NCI-H1694 treated with DMSO at 0.1 percent for 48 hours (cell line): Measurements from ENCODE around the gene INSYN2B.

Source experiments
- DNase-seq: peaks from one replicate; lab custom pipeline; 2025; lab: John Stamatoyannopoulos, UW

INSYN2B gene

DNA sequence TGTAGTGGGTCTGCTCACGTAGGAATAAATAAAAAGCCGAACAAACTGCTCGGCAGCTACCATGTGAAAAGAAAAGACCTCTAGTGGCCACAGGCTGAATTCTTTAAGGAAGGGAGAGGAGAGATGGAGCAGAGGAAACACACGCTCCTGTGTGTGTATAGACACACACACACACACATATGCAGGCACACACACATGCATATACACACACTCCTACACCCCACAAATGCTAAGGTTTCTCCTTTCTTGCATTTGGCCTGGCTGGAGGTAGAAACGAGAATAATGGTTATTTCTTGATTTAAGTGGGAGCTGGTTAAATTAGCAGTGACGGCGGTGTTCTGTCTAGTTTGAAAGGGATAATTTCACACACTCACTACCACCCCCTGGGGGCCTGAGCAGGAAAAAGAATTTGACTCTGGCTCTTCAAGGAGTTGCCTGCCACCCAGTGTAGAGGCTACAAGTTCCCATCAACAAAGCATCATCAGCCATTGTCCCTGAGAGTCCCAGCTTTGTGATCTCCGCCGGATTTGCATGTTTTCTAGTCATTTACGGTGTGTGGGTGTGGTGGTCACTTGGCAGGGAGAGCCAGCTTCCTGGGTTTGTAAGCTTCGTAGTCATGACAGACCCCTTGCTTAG is at the start of gene INSYN2B:
TSS of gene INSYN2B (minus strand) at position 78 of the 636 bp plus-strand sequence. CDS start 96,597 bp downstream, outside the sequence.
- DNase-seq = peak; percentile 93

DNA sequence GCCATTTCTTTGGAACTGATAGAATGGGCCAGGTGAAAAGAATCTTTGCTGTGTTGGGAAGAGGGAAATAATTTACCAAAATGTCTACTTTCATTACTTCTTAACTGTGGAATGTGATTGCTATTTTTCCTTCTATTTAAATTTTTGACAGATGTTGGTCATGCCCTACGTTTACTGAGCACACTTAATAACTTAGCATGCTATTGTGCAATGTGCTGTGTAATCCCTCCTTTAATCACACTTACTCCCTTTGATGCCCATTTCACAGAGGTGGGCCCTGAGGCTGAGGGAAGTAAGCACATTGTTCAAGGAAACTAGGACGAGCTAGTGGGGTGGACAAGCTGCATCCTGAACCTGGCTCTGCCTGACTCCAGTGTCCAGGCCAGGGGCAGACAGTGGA is 47.8 kb upstream of the INSYN2B start:
- no peak for DNase-seq

DNA sequence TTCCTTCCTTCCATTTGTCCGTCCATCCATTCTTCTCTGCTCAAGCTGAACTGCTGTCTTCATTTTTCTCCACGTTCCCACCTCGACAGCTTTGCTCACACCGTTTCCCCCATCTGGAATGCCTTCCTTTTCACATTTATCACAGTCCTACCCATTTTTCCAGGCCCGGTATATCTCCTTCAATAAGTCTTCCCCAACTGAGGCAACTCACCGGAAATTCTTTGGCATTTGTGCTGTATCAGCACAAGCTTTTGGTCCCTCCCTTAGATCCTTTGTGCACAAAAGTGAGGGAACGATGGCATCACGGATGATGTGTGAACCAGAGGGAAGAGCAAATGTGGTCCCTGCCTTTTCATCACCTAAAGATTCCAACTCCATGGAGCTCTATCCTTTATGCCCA is 45.6 kb upstream of the INSYN2B start:
- no peak for DNase-seq

DNA sequence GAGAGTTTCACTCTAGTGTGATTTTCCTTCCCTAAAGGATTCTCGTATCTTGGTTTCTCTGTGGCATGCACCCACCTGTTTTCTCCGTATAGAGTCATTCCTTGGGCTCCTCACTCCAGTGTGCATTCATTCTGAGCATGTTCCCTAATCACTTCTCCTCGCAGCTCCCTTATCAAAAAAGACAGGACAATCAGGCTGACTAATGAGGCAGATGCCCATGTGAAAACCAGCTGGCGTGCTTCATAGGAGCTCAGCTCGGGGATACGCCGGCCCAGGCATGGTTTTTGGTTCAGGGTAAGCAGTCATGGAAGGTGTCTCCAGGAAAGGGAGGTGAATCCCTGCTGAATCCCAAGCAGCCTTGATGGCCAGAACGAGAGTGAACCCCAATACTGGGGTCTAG is 41.2 kb upstream of the INSYN2B start:
- DNase-seq = no peak

DNA sequence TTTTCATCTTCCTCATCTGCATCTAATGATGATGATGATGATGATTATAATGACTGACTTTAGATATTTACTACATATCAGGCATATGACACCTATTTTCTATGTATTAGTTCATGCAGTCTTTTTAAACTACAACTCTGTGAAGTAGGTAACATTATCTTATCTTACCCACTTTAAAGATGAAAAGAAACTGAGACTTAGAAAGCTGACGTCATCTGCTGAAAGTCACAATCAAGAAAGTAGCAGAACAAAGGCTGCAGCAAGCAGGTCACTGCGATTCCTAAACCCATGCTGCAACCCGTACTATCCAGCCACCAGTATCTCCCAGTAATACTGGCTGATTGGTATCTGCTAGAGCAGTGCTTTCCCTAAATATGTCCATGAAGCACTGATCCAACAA is 40.1 kb upstream of the INSYN2B start:
- no peak for DNase-seq

DNA sequence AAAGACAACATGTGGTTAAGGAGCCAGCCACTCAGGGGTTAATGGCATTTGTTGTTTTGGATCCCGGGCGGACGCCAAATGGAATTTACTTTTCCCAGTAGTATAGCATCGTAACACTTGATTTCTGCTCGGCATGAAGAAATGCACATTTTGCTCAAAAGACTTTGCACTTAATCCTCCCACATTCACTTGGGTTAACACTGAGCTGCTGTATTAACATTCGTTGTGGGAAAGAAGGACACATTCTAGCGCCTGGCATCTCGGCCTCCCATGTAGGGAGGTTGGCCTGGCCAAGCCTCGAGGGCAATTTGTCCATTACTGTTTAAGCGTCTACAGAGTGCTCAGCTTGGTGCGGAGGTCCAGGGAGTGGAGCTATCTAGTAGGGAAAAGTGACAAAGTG is 32.3 kb upstream of the INSYN2B start:
- DNase-seq = no peak

DNA sequence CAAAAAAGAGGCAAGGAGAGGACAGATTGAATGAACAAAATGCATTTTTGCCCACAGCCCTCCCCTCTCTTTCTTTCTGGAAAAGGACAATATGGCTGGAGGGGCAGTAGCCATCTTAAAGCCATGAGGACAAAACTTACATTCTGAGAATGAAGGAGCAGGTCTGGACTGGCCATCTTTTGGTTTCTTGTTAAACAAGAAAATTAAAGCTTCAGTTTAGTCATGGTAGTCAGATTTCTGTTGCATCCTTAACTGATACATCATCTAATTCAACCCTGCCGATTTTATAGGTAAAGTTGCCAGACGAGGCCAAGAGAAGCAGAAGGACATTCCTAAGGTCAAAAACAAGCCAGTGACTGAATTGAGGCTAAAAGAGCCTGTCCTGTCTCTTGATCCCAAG is 31.5 kb upstream of the INSYN2B start:
- no peak for DNase-seq

DNA sequence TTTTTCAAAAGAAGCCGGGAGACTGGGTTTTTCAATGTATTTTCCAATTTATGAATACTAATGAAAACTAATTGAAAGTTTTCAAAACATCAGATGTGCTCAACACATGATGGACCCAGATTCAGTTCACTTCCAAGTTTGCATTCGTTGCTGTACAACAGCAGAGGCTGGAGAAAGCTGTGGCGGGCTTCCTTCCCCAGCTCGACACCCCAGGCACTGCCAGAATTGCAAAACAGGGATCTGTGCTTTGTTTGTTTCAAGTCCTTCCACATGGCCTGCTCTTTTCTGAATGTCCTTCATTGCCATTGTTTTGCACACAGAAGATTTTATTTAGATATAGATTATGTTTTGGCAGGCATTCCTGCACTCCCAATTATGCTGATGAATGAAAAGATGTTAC is 30.3 kb upstream of the INSYN2B start:
- no peak for DNase-seq

DNA sequence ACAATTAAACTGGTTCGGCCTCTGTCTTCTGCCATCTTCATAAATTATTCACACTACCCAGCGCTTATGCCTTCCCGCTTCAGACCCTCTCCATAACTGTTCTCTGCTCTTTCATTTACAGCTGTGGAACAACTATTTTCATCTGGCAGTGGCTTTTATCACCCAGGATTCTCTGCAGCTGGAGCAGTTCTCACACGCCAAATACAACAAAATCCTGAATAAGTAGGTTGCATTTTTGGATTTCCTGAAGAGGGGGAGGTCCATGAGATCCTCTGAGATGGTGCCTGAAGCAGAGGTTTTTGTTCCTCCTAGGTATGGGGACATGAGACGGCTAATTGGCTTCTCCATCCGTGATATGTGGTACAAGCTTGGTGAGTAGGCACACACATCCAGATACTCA is 28.1 kb upstream of the INSYN2B start:
- no peak for DNase-seq

DNA sequence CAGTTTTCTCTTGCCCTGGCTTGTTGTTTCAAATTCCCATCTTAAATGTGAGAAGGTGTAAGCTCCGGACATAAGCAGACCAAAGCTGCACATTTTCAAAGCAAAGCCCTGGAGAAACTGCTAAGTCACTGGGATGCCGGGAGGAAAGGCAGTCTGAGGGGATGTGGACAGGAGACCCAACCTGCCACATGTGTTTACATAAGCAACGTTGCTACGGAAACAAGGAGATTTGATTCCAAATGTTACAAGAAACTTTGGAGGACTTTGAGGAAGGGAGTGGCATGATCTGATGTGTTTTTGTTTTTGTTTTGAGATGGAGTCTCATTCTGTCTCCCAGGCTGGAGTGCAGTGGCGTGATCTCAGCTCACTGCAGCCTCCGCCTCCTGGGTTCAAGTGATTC is 25.7 kb upstream of the INSYN2B start:
- DNase-seq = no peak

DNA sequence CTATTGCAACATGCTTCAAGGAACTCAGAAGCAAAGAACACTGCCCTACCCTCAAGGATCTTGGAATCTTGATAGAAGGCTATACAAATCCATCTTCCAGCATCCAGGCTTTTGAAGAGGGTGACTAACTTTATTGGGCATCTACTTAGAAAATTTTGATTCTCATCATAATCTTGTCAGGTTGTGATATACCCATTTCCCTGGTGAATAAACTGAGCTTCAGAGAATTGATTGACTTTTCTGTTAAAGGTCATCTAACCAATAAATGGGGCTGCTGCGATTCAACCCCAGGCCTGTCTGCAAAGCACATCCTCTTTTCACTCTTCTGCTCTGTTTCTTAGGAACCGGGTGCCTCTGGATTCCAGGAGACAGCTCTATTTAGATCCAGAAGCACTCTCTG is 19.9 kb upstream of the INSYN2B start:
- DNase-seq = no peak

DNA sequence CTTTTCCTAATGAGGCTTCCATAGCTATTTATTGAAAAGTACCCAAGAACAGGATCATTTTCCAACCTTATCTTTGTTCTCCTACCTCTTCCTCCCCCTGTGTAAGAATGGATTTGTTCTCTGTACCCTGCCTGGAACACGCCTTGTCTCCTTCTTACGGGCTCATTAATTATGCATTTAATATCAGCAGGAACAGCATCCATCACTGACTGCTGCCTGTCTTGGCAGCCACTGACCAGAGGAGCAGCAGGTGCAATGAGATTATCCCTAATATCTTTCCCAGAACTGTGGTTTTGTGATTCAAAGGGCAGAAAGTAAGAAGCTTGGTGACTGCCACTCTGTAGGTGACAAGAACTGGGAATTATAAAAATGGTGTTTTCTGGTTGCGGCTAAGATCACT is 19.3 kb upstream of the INSYN2B start:
- DNase-seq = no peak

DNA sequence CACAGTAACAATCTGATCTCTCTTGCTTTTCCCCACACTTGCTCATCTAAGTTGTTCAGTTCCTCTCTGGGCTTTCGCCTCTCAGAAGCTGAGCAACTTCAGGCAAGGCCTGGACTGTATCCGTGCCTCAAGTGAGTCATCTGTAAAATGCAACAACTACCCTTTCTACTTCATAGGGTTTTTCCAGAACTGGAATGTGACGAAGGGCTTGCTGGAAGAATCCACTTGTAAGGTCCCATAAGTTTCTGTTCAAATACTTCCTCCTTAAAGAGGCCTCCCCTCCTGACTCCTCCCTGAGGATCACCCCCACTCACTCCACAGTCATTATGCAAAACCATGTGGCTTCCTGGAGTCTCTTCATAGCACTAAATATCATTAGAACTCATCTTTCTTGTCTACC is 17.5 kb upstream of the INSYN2B start:
- DNase-seq = no peak

DNA sequence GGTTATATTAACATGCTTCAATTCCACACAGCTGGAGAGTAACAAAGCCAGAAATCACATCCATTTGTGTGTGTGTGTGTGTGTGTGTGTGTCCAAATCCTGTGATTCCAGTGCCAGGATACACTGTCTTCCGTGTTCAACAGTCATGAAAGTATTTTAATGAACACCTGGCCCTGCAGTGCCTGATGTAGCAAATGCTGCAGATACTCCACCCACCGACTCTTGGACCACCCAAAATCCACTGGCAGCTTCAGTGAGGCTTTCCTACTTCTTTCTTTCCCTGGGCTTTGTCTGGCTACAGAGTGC is 13.1 kb upstream of the INSYN2B start:
- DNase-seq = no peak

DNA sequence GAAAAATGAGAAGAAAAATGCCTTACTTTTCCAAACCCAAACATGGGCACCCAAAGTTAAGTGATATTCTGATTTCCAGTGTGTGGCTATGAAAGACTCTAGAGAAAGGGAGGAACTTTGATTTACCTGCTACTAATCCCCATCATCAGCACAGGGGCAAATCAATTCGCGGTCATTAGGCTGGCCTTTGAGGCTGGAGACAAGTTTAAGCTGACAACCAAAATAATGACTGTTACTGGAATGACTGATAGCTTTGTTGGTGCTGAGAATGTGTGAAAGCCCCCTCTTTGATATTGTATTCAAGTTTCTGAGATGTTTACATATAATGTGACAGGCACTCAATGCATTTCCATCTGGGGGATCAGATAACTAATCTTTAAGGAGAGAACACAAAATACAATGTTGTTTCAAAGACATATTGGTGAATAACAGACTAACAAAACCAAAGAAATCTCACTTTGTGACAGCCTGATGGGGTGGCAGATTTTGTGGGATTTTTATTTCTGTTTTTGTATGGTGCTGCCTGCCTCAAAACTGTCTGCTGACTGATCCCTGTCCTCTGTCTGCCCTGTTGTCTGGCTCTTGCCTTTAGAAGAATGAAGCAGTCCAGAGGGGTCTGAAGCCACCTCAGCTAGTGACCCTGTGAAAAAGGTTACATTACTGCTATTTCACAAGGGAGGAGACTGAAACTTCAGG is 12.6 kb upstream of the INSYN2B start:
- no peak for DNase-seq

DNA sequence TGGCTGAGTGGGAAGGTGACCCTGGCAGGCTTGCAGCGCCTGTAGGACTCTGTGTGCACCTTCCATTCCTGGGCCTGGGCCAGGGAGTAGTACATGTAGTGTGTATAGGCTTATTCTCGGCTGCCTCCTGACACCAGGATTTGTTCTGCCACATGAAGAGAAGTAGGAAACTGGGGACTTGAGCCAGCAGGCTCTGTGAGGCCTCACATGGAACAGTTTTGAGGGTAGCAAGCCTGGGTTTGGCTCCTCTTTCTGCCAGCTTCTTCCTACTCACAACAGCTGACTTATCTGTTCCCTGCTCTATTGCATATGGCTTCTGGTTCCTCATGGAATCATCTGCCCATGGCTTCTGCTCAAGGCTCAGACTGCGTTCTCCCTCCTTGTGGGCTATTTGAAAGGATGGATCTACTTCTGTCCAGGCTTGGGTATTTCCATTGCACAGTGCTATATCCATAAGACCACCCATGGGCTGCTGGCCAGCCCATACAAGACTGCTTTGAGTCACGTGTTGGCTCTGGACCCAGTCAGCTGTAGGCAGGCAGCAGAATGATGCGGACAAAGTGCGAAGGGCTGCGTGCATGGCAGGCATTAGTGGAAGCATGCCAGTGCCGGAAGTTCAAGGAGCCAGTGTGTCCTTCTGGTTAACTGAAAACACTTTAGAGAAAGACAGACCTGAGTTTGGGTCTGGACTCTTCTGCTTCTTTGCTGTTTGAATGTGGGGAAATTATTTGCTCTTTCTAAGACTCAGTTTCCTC is 11.0 kb upstream of the INSYN2B start:
- DNase-seq = no peak

DNA sequence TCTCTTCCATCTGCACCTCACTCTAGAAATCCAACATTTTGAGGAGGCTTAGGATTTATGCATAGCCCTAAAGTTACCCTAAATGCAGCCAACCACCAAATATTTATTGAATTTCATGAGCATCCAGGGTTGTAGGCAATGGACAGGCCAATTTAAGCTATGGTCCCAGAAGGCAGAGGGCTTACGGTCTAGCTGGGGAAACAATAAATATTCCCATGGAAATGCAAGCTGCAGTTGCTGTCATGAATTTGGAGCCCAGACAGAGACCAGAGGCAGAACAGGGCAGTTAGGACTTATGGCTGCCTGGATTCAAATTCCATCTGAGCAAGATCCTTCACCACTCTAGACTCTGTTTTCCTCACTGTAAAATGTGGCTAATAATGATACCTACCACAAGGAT is 9.1 kb upstream of the INSYN2B start:
- DNase-seq = no peak

DNA sequence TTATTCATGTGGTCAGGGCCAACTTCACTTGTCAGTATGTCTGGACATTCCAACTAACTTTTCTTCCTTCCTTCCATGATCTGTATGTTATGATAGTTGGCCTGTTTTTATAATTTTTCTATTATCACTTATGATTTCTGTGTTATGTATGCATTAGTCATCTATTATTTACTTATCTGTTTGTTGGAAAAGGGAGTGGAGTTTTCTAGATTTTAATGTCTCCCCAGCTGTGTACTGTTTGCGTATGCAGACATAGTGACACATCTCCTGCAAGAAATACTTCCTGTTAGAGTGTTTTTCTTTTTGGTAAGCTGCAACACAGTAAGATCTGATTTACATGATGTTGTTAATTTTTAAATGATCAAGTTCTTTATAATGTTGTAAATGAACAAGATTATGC is 8.7 kb upstream of the INSYN2B start:
- no peak for DNase-seq

DNA sequence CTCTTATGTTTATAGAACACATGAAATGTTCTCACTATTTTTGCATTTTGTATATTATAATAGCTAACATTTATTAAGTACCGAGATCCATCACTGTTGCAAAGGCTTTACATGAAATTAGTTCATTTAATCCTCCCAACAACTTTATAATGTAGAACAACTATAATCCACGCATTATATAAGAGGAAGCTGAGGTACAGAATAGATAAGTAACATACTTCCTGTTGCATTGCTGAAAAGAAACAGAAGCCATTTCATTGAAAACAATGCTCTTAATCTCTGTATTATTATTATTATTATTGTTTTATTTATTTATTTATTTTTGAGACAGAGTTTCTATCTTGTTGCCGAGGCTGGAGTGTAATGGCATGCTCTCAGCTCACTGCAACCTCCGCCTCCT is 7.9 kb upstream of the INSYN2B start:
- DNase-seq = no peak

DNA sequence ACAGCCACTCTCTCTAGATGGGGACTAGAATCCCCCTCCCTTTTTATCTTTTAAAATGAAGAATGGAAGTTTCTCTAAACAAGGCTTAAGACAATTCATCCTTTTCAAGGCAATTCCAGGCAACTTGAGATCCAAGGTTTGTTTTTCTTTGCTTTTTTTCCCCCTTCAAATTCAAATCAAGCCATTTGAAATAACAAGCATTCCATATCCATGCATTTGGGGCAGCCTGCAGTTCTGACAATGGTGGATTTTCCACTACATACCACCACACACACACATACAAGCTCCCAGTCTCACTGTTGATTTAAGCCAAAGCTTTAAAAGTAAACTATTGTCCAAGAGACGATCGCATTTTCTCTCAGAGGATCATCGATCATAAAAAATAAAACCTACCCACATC is 424 bp downstream of the INSYN2B start:
- no peak for DNase-seq

DNA sequence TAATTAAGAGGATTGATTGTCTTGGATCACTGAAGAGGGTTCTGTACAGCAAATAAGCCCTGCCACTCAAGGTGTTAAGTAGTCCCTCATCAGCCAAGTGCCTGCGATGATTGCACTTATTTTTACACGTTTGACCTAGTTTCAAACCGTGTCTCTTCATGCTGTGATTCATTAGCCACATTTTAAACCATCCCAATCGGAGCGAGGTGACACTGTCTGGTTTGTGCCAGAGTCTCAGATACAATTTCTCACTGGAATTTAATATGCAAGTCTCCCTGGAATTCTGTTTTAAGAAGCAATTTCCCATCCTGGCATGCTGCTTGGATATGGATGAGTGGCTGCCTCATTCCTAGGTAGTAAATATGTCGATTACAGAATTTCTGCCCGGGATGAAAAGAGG is 1.6 kb downstream of the INSYN2B start:
- no peak for DNase-seq

DNA sequence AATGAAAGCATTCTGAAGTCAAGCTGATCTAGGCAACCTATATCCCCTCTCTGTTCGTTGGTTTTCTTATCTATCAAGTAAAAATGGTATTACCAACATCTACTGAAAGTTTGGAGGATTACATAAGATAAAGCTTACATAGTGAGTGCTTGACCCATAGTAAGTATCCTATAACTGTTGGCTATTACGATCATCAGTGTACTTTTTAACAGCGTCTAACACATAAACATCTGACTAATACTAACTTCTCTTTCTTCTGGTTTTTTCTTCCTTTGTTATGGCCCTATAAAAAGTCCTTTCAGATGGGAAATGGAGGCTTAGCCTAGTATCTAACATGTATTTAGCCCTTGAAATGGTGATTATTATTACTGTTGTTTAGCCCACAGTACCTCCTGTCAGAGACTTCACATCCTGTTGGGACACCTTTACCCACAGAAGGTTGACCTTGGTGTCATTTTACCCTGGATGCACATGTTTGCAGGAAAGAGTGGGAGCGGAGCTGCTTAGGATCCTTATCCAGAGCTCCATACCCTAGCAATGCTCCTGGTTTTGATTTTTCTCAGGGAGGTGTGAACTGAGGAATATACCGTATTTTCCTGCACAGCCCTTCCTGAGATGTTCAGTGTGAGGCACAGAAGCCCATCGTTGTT is 6.0 kb downstream of the INSYN2B start:
- DNase-seq = no peak

DNA sequence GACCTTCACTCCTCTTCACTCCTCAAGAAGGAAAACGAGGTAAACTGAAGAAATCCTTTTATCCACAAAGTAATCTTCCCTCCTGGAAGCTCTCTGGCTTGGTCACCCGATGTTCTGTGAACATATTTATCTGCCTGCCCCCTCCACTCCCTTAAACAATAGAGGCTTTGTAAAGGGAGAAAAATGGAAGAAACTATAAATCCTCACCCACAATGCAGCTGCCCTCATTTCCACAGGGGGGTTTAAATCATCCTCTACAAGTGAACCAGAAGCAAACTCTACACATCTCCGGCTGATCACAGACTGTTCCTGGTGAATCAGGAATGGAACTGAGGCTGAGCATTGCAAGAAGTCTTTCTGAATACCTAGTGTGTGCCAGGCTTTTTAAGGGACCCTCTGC is 7.2 kb downstream of the INSYN2B start:
- DNase-seq = no peak
